IMR-90 (cell line): ENCODE results near the gene TBX15. TPM values are rescaled to one million over a fixed set of nuclear protein-coding genes. Genes with fewer than 3 reads are reported as not detected.

Source experiments
- ATAC-seq: fragments of 200-7000 bp; cut with Tn5 transposase; 2 replicates; pipeline ENCODE4 v1.9.1; 2020; ENCODE audit warnings: low read depth, mild to moderate bottlenecking, moderate library complexity
- BruUV-seq: library from RNA; stranded (reverse); fragments of 400-500 nt; replicated peaks from 2 replicates; lab custom pipeline; 2021; lab: Mats Ljungman, UMichigan
- CTCF ChIA-PET: fragments of 300-600 bp; formaldehyde crosslinking; extraction: SDS; loops from one replicate; lab custom pipeline; 2021; ENCODE audit warnings: antibody characterized with exemption; lab: Yijun Ruan, JAX
- POLR2A ChIA-PET: fragments of 300-600 bp; sonication (Branson Sonifier 250); formaldehyde crosslinking; loops from one replicate; lab custom pipeline; 2022; ENCODE audit warnings: antibody characterized with exemption; ENCODE audit not compliant: unreplicated experiment; lab: Charles Lee
- DNase-seq: peaks from one replicate; pipeline ENCODE4 v3.0.0; 2013
- H2AFZ ChIP-seq: replicated peaks from 2 replicates; pipeline ENCODE3; 2013; ENCODE audit warnings: low read length, mild to moderate bottlenecking; ENCODE audit not compliant: poor library complexity
- H2AK5ac ChIP-seq: 2 replicates; pipeline ENCODE4 v1.6.1; 2013; ENCODE audit warnings: low read depth, low read length, inconsistent platforms
- H2AK9ac ChIP-seq: replicated peaks from 2 replicates; pipeline ENCODE3; 2013; ENCODE audit warnings: mild to moderate bottlenecking, low read depth, low read length, moderate library complexity; ENCODE audit not compliant: poor library complexity
- H2BK120ac ChIP-seq: 2 replicates; pipeline ENCODE4 v1.6.1; 2013; ENCODE audit warnings: low read depth, low read length, inconsistent platforms
- H2BK15ac ChIP-seq: 3 replicates; pipeline ENCODE4 v1.6.1; 2013; ENCODE audit warnings: low read depth, low read length, inconsistent platforms
- H2BK20ac ChIP-seq: 2 replicates; pipeline ENCODE4 v1.6.1; 2013; ENCODE audit warnings: low read depth, mild to moderate bottlenecking, inconsistent platforms, low read length, moderate library complexity
- H2BK5ac ChIP-seq: 2 replicates; pipeline ENCODE4 v1.6.1; 2013; ENCODE audit warnings: mild to moderate bottlenecking, low read depth, low read length, inconsistent platforms; ENCODE audit not compliant: poor library complexity, severe bottlenecking
- H3K14ac ChIP-seq: replicated peaks from 2 replicates; pipeline ENCODE4 v1.6.1; 2013; ENCODE audit warnings: low read depth, low read length, inconsistent platforms
- H3K18ac ChIP-seq: 2 replicates; pipeline ENCODE4 v1.6.1; 2013; ENCODE audit warnings: low read depth, low read length, control low read depth
- H3K23ac ChIP-seq: 2 replicates; pipeline ENCODE4 v1.6.1; 2013; ENCODE audit warnings: low read depth, low read length, inconsistent platforms
- H3K27ac ChIP-seq: 2 replicates; pipeline ENCODE4 v1.5.1; 2013; ENCODE audit warnings: mild to moderate bottlenecking, control low read depth, low read length; ENCODE audit not compliant: insufficient read depth
- H3K27me3 ChIP-seq: 2 replicates; pipeline ENCODE4 v1.6.1; 2013; ENCODE audit warnings: low read length; ENCODE audit not compliant: control insufficient read depth, insufficient read depth
- H3K36me3 ChIP-seq: 2 replicates; pipeline ENCODE4 v1.6.1; 2013; ENCODE audit warnings: low read length, mixed read lengths; ENCODE audit not compliant: control insufficient read depth, insufficient read depth
- H3K4ac ChIP-seq: 2 replicates; pipeline ENCODE4 v1.6.1; 2013; ENCODE audit warnings: low read depth, low read length, inconsistent platforms
- H3K4me1 ChIP-seq: 2 replicates; pipeline ENCODE4 v1.6.1; 2013; ENCODE audit warnings: low read length, mixed read lengths; ENCODE audit not compliant: control insufficient read depth, insufficient read depth
- H3K4me2 ChIP-seq: 2 replicates; pipeline ENCODE4 v1.6.1; 2013; ENCODE audit warnings: low read depth, mild to moderate bottlenecking, control low read depth, low read length, moderate library complexity
- H3K4me3 ChIP-seq: 2 replicates; pipeline ENCODE4 v1.5.1; 2013; ENCODE audit warnings: low read depth, mild to moderate bottlenecking, control low read depth, low read length, moderate library complexity; ENCODE audit not compliant: insufficient read depth
- H3K56ac ChIP-seq: 2 replicates; pipeline ENCODE4 v1.6.1; 2013; ENCODE audit warnings: low read length, inconsistent platforms; ENCODE audit not compliant: insufficient read depth; ENCODE audit errors: extremely low read depth
- H3K79me1 ChIP-seq, 2 experiments: 2 replicates each; pipeline ENCODE4 v1.6.1; 2013; ENCODE audit warnings: low read length in 2 of 2, inconsistent platforms in 1 of 2, low read depth in 1 of 2
- H3K9ac ChIP-seq: 2 replicates; pipeline ENCODE4 v1.6.1; 2013; ENCODE audit warnings: low read depth, low read length, control low read depth
- H3K9me1 ChIP-seq: 2 replicates; pipeline ENCODE4 v1.6.1; 2013; ENCODE audit warnings: low read length, inconsistent platforms; ENCODE audit not compliant: insufficient read depth
- H3K9me3 ChIP-seq: 2 replicates; pipeline ENCODE4 v1.6.1; 2013; ENCODE audit warnings: low read length; ENCODE audit not compliant: control insufficient read depth, insufficient read depth
- H4K20me1 ChIP-seq: 2 replicates; pipeline ENCODE4 v1.6.1; 2013; ENCODE audit warnings: low read length, inconsistent platforms; ENCODE audit not compliant: insufficient read depth
- H4K5ac ChIP-seq: 2 replicates; pipeline ENCODE4 v1.6.1; 2013; ENCODE audit warnings: mild to moderate bottlenecking, low read depth, low read length, control low read depth
- H4K8ac ChIP-seq, 2 experiments: 2 replicates each; pipeline ENCODE4 v1.6.1; 2013; ENCODE audit warnings: low read depth in 2 of 2, low read length in 2 of 2, control low read depth in 1 of 2, inconsistent platforms in 1 of 2
- H4K91ac ChIP-seq: 2 replicates; pipeline ENCODE4 v1.6.1; 2013; ENCODE audit warnings: low read depth, low read length, inconsistent platforms; ENCODE audit not compliant: insufficient read depth
- CEBPB ChIP-seq: IDR thresholded peaks from 2 replicates; pipeline ENCODE4 v1.6.1; 2012; ENCODE audit warnings: low read depth, low read length, improper control_type of control experiment
- MXI1 ChIP-seq: IDR thresholded peaks from 2 replicates; pipeline ENCODE4 v1.6.1; 2012; ENCODE audit warnings: low read depth, mild to moderate bottlenecking, low read length, moderate library complexity, borderline replicate concordance
- RAD21 ChIP-seq: IDR thresholded peaks from 2 replicates; pipeline ENCODE4 v1.6.1; 2012; ENCODE audit warnings: low read length, improper control_type of control experiment
- WGBS, 2 experiments: methylation state at CpG; one replicate each; pipeline versions ENCODE4 v1.1.5 to v1.1.7; 2013; ENCODE audit warnings: missing lambda C conversion rate in 2 of 2; ENCODE audit not compliant: insufficient read length in 1 of 2; ENCODE audit errors: extremely low coverage in 2 of 2; 5-methylcytosine and 5-hydroxymethylcytosine counted together
- dilution Hi-C: fragments of 300-500 bp; cut with HindIII; formaldehyde crosslinking; loops from one replicate; pipeline ENCODE4 v1.14.3; 2018; ENCODE audit warnings: low sequenced_read_pairs; ENCODE audit not compliant: unreplicated experiment
- in situ Hi-C: fragments of 300-500 bp; cut with MboI; formaldehyde crosslinking; loops from 3 replicates; pipeline ENCODE4 v1.14.3; 2019; ENCODE audit warnings: low sequenced_read_pairs, inconsistent platforms, mixed read lengths
- intact Hi-C: fragments of 100-400 bp; cut with micrococcal nuclease; formaldehyde crosslinking; loops from 2 replicates; pipeline ENCODE4 v1.10.0; 2022
- polyA plus RNA-seq, 3 experiments: library from polyadenylated mRNA; depleted of rRNA; stranded (reverse); fragments of >200 nt; gene quantifications; 2 replicates each; pipeline ENCODE4 v1.2.3, GENCODE V29; 2012; ENCODE audit warnings: low replicate concordance in 1 of 3
- total RNA-seq: library from RNA; depleted of rRNA; stranded (reverse); fragments of >200 nt; gene quantifications from 2 replicates; pipeline ENCODE4 v1.2.3, GENCODE V29; 2012

TBX15 gene
- total and polyA plus RNA-seq, 2 of the 4 experiments (the other 2 are of a cell fraction): not detected

DNA sequence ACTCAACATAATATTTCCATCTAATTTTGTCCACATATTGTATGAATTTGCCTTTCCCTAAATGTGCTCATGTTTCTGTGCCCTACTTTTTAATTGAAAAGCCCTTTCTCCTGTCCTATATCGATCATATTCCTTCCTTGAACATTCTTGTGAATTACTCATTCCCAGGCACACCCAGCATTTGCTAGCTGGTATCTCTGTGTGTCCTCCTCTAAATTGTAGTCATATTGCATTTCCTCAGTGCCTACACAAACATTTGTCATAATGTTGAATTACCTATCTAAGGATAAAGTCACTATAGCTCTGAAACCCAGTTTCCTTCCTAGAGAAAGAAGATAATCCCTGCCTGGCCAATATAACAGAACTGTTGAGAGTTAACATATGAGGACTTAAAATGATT is 39.6 kb upstream of the TBX15 start:
- H3K14ac ChIP-seq: no peak overlapping the region
- no peak overlapping the region for H3K4me2 ChIP-seq
- H3K27me3 ChIP-seq: no peaks in the 10 kb centered on the region
- H2AFZ ChIP-seq: no peak overlapping the region
- dilution Hi-C loops: no loop called here
- no peak overlapping the region for H3K9ac ChIP-seq
- H3K4me3 ChIP-seq: no peak overlapping the region
- no peak overlapping the region for H3K18ac ChIP-seq
- in situ Hi-C loops: no loop called here
- H2AK9ac ChIP-seq: no peak overlapping the region
- H4K5ac ChIP-seq: no peak overlapping the region
- no peak overlapping the region for H2AK5ac ChIP-seq
- CTCF ChIA-PET: no interaction called here
- no peaks in the 10 kb centered on the region for H3K9me1 ChIP-seq
- H2BK15ac ChIP-seq: no peak overlapping the region
- no peaks in the 10 kb centered on the region for H3K9me3 ChIP-seq
- H4K20me1 ChIP-seq: no peaks in the 10 kb centered on the region
- H3K79me1 ChIP-seq: no peaks in the 10 kb centered on the region
- intact Hi-C loops: no loop called here
- POLR2A ChIA-PET: no interaction called here
- H2BK20ac ChIP-seq: no peak overlapping the region
- no peak overlapping the region for H2BK5ac ChIP-seq
- no peak overlapping the region for H3K56ac ChIP-seq
- no peak overlapping the region for H4K91ac ChIP-seq
- ATAC-seq (no peak), DNase-seq (no peak)
- H3K36me3 ChIP-seq: no peaks in the 10 kb centered on the region
- BruUV-seq: no TSS peak
- H3K4me1 ChIP-seq: no peaks in the 10 kb centered on the region
- H3K23ac ChIP-seq: no peak overlapping the region
- no peak overlapping the region for H2BK120ac ChIP-seq
- no peak overlapping the region for H3K4ac ChIP-seq
- no peak overlapping the region for H3K27ac ChIP-seq
- no CpG with 5 or more reads among the region's 1 CpG for WGBS, 2 experiments
- TF ChIP-seq RAD21: no peak
- no peak for TF ChIP-seq MXI1
- TF ChIP-seq CEBPB: no peak
- no peak overlapping the region for H4K8ac ChIP-seq
